Stimulated activated naive CD8-positive, alpha-beta T cell treated with anti-CD3 and anti-CD28 coated beads, Interleukin-15, Interleukin-2, amounts not matched to agents 100 ng/mL and 50 ng/mL, for 24 hours (primary cell): ENCODE data around the gene ZNF580.

Experiments
- H3K27ac Mint-ChIP-seq: one replicate; pipeline ENCODE4 v1.8.0; 2021; ENCODE audit warnings: mild to moderate bottlenecking, mixed read lengths
- H3K27me3 Mint-ChIP-seq: one replicate; pipeline ENCODE4 v1.8.0; 2021; ENCODE audit warnings: mixed read lengths
- H3K36me3 Mint-ChIP-seq: one replicate; pipeline ENCODE4 v1.8.0; 2021; ENCODE audit warnings: low read depth, mixed read lengths
- H3K4me1 Mint-ChIP-seq: one replicate; pipeline ENCODE4 v1.8.0; 2021; ENCODE audit warnings: low read depth, mixed read lengths
- H3K4me3 Mint-ChIP-seq: one replicate; pipeline ENCODE4 v1.8.0; 2021; ENCODE audit warnings: mild to moderate bottlenecking, mixed read lengths
- H3K9me3 Mint-ChIP-seq: one replicate; pipeline ENCODE4 v1.8.0; 2021; ENCODE audit warnings: mixed read lengths

Gene ZNF580

DNA sequence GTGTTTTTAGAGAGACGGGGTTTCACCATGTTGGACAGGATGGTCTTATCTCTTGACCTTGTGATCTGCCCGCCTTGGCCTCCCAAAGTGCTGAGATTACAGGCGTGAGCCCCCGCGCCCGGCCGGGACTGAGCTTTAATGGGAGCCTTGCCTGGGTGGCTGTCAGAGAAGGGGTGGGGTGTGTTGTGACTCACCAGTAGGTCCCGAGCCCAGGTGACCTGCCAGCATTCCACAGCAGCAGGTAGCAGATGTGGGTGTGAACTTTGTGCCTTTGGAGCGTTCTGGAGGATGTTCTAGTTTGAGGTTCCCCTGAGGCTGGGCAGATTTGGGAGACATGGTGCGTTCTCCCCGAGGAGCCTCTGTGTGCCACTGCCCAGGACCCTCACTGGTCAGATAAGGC is 27.2 kb downstream of the ZNF580 start:
- Mint-ChIP-seq H3K27ac (no peak overlapping the region), H3K4me3 (no peak overlapping the region), H3K36me3 (peaks cover 64% of the 10 kb centered on the region), H3K27me3 (no peaks in the 10 kb centered on the region), H3K9me3 (no peaks in the 10 kb centered on the region), H3K4me1 (peaks cover 45% of the 10 kb centered on the region)

DNA sequence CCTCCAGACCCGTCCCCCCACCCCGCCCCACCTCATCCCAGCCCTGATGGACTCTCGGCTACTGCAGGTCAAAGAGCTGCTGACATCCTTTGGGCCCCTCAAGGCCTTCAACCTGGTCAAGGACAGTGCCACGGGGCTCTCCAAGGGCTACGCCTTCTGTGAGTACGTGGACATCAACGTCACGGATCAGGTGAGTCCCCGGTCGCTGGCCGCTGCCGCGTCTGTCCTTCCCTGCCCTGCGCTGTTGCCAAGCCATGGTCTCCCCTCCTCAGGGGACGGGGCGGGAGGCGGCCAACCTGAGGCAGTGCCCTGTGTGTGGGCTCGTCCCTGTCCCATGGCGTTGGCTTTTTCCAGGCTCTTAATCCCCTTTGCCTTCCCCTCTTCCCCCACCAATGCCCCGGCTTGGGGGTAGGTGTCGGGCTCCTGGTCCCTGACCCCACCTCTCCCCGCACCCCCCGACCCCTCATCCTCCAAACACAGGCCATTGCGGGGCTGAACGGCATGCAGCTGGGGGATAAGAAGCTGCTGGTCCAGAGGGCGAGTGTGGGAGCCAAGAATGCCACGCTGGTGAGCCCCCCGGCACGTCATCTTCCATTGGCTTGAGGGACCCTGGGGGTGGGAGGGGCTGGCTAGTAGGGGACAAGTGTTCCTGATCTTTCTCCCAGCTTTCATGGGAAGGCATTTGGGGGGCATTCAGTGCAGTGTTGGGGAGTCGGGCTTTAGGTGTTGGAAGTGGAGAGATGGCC is 28.0 kb downstream of the ZNF580 start:
- H3K4me3 Mint-ChIP-seq: no peak overlapping the region
- no peaks in the 10 kb centered on the region for H3K9me3 Mint-ChIP-seq
- no peak overlapping the region for H3K27ac Mint-ChIP-seq
- peaks cover 63% of the 10 kb centered on the region for H3K36me3 Mint-ChIP-seq
- peaks cover 43% of the 10 kb centered on the region for H3K4me1 Mint-ChIP-seq
- no peaks in the 10 kb centered on the region for H3K27me3 Mint-ChIP-seq

DNA sequence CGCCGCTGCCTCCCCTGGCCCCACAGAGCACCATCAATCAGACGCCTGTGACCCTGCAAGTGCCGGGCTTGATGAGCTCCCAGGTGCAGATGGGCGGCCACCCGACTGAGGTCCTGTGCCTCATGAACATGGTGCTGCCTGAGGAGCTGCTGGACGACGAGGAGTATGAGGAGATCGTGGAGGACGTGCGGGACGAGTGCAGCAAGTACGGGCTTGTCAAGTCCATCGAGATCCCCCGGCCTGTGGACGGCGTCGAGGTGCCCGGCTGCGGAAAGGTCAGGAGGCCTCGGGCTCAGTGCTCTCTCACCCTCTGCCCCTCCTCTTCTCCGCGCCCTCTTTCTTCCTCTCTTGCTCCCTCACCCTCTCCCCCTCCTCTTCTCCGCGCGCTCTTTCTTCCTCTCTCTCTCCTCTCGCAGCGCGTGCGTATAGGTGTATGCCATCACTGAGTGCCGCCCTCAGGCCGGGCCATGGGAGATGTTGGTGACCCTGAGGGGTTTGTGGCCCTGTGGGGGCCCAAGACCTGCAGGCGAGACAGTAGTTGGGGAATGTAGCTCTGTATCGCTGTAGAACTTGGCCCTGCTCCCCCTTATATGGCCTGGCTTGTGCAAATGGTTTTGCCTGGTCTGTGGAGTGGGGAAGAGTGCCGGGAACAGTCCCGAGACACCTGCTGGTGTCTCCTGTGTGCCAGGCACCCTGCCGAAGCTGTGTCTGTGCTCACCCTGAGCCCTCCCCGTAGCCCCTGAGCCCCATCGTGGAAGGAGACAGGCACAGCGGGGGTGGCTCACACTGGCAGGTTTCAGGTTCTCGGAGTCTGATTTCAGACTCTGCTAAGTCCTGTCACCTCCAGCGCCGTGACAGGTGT is 28.8 kb downstream of the ZNF580 start:
- H3K9me3 Mint-ChIP-seq: no peaks in the 10 kb centered on the region
- H3K27me3 Mint-ChIP-seq: no peaks in the 10 kb centered on the region
- peaks cover 49% of the 10 kb centered on the region for H3K4me1 Mint-ChIP-seq
- peaks cover 59% of the 10 kb centered on the region for H3K36me3 Mint-ChIP-seq
- H3K4me3 Mint-ChIP-seq: no peak overlapping the region
- no peak overlapping the region for H3K27ac Mint-ChIP-seq

DNA sequence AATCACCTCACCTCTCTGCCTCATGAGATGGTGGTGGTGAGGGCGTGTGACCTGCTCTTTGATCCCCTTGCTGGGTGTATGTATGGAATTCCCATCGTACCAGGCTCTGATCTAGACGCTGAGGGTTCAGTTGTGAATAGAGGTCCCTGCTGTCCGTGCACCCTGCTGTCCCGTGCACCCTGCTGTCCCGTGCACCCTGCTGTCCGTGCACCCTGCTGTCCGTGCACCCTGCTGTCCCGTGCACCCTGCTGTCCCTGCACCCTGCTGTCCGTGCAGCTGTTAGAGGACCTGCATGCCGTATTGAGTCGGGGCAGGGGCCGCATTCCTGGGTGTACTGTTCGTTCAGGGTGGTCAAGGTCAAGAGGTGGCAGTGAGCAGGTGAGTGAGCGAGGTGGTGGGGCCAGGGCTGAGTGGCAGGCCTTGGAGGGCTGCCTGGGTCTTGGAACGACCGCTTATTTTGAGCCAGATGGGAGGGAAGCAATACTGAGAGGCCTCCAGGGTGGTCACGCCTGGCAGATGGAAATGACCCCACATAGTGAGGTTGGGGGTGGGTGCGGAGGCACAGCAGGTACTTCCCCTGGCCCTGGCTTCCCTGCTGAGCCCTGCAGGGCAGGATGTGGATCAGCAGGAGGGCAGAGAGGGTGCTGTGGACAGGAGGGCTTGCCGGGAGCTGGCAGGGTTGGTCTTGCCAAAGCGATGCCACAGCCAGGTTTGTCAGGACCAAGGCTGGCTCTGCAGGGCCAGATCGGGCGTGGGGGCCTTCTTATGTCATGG is 29.7 kb downstream of the ZNF580 start:
- Mint-ChIP-seq H3K9me3 (no peaks in the 10 kb centered on the region), H3K36me3 (peaks cover 57% of the 10 kb centered on the region), H3K27me3 (no peaks in the 10 kb centered on the region), H3K4me3 (no peak overlapping the region), H3K27ac (peak overlapping the region; percentile 34), H3K4me1 (peaks cover 49% of the 10 kb centered on the region)

DNA sequence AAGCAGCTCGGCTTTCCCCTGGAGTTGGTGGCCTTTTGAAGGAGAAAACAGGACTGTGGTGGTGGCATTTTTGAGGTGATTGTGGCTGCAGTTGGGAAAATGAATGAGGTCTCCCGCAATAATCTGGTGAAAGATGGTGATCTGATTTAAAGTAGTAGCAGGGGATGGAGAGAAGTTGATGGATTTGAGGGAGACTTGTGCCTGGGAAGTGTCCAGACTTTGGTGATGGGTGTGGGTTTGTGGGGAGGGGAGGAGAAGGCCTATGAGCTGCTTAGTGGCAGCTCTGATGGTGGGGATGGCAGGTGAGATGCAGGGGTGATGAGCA is 30.2 kb downstream of the ZNF580 start:
- Mint-ChIP-seq H3K4me1 (peaks cover 47% of the 10 kb centered on the region), H3K27ac (peak overlapping the region; percentile 34), H3K36me3 (peaks cover 55% of the 10 kb centered on the region), H3K4me3 (no peak overlapping the region), H3K27me3 (no peaks in the 10 kb centered on the region), H3K9me3 (no peaks in the 10 kb centered on the region)

DNA sequence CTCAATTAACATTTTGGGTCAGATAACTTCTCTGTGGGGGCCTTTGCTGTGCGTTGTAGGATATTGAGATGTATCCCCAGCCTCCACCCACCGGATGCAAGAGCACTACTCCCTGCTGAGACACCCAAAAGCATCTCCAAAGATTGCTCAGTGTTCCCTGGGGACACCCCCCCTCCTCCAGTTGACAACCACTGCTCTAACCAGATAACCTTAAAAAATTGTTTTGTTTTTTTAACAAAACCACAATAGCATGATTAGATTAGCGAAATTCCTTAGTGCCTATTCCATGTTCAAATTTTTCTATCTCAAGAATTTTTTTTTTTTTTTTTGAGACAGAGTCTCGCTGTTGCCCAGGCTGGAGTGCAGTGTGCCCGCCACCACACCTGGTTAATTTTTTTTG is 31.6 kb downstream of the ZNF580 start:
- no peaks in the 10 kb centered on the region for H3K9me3 Mint-ChIP-seq
- no peaks in the 10 kb centered on the region for H3K27me3 Mint-ChIP-seq
- peaks cover 54% of the 10 kb centered on the region for H3K4me1 Mint-ChIP-seq
- no peak overlapping the region for H3K27ac Mint-ChIP-seq
- peaks cover 54% of the 10 kb centered on the region for H3K36me3 Mint-ChIP-seq
- H3K4me3 Mint-ChIP-seq: no peak overlapping the region

DNA sequence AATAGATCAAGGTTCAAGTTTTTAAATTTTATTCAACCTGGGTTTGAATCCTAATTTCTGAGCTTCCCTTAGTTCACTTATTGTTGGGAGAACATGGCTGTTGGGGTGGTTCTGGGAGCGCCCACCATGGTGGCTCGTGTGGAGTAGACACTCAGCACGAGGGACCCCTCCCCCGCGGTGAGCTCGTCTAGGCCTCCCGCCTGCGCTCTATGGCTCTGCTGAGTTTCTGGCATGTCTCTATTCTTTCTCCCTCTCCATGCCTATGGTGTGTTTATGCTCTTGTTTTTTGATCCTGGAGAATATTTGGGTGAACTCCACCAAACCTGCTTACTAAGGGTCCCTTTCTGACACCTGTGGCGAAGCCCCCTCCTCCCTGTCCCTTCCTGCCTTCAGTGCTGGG is 32.7 kb downstream of the ZNF580 start:
- Mint-ChIP-seq H3K4me1 (peaks cover 55% of the 10 kb centered on the region), H3K36me3 (peaks cover 57% of the 10 kb centered on the region), H3K27me3 (no peaks in the 10 kb centered on the region), H3K9me3 (no peaks in the 10 kb centered on the region), H3K27ac (peak overlapping the region; percentile 59), H3K4me3 (peak overlapping the region; percentile 32)

DNA sequence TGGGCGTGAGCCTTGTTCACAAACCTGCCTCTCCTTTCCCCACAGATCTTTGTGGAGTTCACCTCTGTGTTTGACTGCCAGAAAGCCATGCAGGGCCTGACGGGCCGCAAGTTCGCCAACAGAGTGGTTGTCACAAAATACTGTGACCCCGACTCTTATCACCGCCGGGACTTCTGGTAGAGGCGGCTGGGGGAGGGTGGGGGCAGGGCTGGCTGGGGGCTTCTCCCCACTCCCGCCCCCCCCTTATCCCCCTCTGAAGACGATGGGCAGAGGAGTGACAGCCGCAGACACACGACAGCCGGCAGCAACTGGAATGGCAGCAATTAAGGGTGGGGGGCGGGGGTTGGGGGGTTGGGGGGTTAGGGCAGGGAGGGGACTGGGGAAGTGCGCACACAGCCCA is 33.1 kb downstream of the ZNF580 start:
- Mint-ChIP-seq H3K27ac (peak overlapping the region; percentile 59), H3K9me3 (no peaks in the 10 kb centered on the region), H3K36me3 (peaks cover 62% of the 10 kb centered on the region), H3K27me3 (no peaks in the 10 kb centered on the region), H3K4me3 (peak overlapping the region; percentile 32), H3K4me1 (peaks cover 60% of the 10 kb centered on the region)

GRCh38 chr19:55674459-55674840 is 33.6 kb downstream of the ZNF580 start:
- no peaks in the 10 kb centered on the region for H3K27me3 Mint-ChIP-seq
- no peaks in the 10 kb centered on the region for H3K9me3 Mint-ChIP-seq
- H3K4me1 Mint-ChIP-seq: peaks cover 65% of the 10 kb centered on the region
- H3K27ac Mint-ChIP-seq: peak overlapping the region; percentile 89
- H3K36me3 Mint-ChIP-seq: peaks cover 61% of the 10 kb centered on the region
- peak overlapping the region; percentile 68 for H3K4me3 Mint-ChIP-seq

GRCh38 chr19:55674841-55675660 is 34.2 kb downstream of the ZNF580 start, which contains the start of gene EPN1:
Gene EPN1, plus strand, starts transcription at chr19:55675226. Its CDS starts 3,402 bp downstream, at chr19:55678628.
- H3K9me3 Mint-ChIP-seq: no peaks in the 10 kb centered on the region
- H3K36me3 Mint-ChIP-seq: peaks cover 60% of the 10 kb centered on the region
- peaks cover 67% of the 10 kb centered on the region for H3K4me1 Mint-ChIP-seq
- H3K27ac Mint-ChIP-seq: peak within 1 kb of the TSS; percentile 94
- no peaks in the 10 kb centered on the region for H3K27me3 Mint-ChIP-seq
- peak within 1 kb of the TSS; percentile 94 for H3K4me3 Mint-ChIP-seq

DNA sequence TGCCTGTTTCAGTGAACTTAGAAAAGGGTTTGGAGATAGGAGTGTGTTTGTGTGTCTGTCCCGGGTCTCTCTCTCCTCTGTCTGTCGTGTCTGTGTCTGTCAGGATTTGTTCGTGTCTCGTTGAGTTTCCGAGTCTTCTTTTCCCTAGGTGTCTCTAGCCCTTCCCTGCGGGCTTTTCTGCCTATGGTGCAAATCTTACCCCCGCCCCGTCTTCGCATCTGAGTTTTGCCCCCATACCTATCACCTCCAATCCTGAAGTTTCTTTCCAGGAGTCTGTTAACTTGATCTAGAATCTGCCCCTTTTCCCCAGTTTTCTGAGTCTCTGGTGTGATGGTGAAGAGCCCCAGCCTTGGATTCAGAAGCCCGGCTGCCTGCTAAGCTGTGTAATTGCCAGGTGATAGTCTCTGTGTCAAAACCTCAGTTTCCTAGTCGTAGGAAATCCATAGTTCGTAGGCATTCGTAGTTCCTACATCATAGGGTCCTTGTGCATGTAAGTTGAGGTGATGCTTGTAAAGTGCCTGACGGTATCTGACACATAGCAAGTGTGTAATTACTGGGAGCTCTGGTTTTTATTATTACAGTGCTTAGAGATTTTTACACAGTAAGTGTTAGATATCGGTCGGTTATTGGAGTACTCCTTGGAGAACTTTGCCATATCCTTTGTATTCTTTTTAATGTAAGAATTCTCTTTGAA is 35.0 kb downstream of the ZNF580 start:
- H3K36me3 Mint-ChIP-seq: peaks cover 59% of the 10 kb centered on the region
- peak overlapping the region; percentile 94 for H3K4me3 Mint-ChIP-seq
- H3K4me1 Mint-ChIP-seq: peaks cover 67% of the 10 kb centered on the region

GRCh38 chr19:55676383-55676782 is 35.6 kb downstream of the ZNF580 start:
- Mint-ChIP-seq H3K4me3 (peak overlapping the region; percentile 94), H3K4me1 (peaks cover 61% of the 10 kb centered on the region), H3K27me3 (no peaks in the 10 kb centered on the region), H3K9me3 (no peaks in the 10 kb centered on the region), H3K27ac (peak overlapping the region; percentile 59), H3K36me3 (peaks cover 55% of the 10 kb centered on the region)

More for the DNA sequence above, 35.0 kb downstream of the ZNF580 start:
- Mint-ChIP-seq H3K9me3 (no peaks in the 10 kb centered on the region), H3K27ac (peak overlapping the region; percentile 94), H3K27me3 (no peaks in the 10 kb centered on the region)

DNA sequence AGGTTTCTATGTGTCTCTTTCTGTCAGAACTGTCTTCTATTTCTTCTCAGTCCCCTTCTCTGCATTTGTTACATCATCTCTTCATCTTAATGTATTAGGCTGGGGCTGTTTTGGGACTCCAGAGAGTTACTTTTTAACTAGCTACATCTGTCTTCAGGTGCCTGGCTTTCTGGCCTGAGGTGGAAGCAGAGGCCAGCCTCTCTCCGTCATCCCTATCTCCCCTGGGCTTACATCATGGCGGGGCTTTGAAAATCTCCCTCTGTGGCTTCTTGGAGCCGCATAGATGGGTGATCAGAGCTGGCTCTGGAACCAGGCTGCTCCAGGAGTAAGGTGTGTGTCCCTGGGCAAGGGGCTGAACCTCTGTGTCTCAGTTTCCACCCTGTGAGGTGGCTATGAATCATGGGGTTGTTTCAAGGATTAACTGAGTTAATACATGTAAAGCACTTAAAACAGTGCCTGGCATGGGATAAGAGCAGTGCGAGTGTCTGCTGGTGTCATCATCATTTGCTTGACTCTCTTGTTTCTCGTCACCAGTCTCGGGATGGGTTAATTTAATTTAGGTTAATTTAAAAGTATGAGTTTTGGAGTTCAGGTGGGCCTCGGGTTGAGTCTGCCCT is 36.2 kb downstream of the ZNF580 start:
- peak overlapping the region; percentile 94 for H3K4me3 Mint-ChIP-seq
- H3K27ac Mint-ChIP-seq: peak overlapping the region; percentile 59
- peaks cover 56% of the 10 kb centered on the region for H3K36me3 Mint-ChIP-seq
- H3K4me1 Mint-ChIP-seq: peaks cover 59% of the 10 kb centered on the region
- no peaks in the 10 kb centered on the region for H3K9me3 Mint-ChIP-seq
- H3K27me3 Mint-ChIP-seq: no peaks in the 10 kb centered on the region
